Subcutaneous adipose tissue (tissue), 4 donors: ENCODE data around the gene SNX19. TPM values are rescaled to one million over a fixed set of nuclear protein-coding genes. Genes with fewer than 3 reads are reported as not detected.

Source experiments
- CTCF ChIP-seq: fragments of 450-650 bp; IDR thresholded peaks from one replicate; pipeline ENCODE4 v1.5.1; 2016; ENCODE audit warnings: low read depth, mild to moderate bottlenecking, control low read depth, antibody characterized with exemption, moderate library complexity
- total RNA-seq, 4 donors: library from RNA; depleted of rRNA; stranded (reverse); fragments of >200 nt; gene quantifications; one replicate each; pipeline ENCODE4 v1.1.0, GENCODE V29; 2016

The SNX19 gene
- total RNA-seq, 4 donors from 2014 or later, result 86.0 to 170 (median 103) TPM

DNA sequence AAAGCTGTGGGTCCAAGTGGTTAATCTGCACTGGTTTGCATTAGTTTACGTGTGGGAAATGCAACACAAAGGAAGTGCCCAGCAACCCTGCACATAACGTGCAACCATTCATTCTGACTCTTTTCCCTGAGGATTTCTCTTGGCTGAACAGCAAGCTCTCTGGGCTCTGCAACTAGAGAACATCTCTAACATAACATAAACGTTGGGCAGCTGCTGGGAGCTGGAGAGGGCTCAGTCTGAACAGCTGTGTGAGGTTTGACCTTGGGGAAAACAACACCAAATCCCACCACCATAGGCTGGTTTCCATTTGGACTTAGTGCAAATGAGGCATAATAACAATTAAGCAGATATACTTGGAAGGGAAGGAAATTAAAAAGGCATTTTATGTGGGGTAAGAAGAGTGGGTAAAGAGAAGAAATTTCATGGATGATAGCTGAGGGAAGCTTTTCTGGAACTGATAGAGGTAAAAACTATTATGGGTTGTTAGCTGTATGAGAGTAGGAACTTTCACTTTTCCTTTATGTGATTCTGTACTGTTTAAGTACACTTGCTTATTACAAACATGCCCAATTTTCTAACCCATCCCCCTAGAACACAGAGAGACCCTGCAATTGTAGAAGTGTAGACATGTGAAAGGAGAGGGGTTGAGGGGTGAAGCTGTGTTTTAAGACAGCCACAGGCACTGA is 76.2 kb downstream of the SNX19 start:
- TF ChIP-seq CTCF, result no peak

- no peak for TF ChIP-seq CTCF
Observed at GRCh38 chr11:130837194-130837593, 79.1 kb downstream of the SNX19 start.

DNA sequence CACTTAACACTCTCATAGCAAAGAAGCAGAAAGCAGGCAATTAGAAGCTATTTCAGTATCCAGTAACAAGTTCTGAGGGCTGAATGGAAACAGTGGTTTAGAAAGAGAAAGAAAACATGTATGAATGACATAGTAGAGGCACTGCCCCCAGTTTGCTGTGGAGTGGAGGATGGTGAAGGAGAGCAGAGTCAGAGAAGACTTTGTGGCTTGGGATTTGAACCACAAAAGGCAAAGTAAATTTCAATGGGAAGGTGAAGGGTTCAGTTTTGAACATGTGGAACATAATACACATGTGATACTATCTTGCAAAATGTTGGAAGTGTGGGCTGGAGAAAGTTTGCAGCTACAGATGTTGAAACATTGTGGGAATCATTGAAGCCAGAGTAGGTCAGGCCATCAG is 81.4 kb downstream of the SNX19 start:
- no peak for TF ChIP-seq CTCF

GRCh38 chr11:130832566-130833425 is 83.5 kb downstream of the SNX19 start:
- no peak for TF ChIP-seq CTCF

DNA sequence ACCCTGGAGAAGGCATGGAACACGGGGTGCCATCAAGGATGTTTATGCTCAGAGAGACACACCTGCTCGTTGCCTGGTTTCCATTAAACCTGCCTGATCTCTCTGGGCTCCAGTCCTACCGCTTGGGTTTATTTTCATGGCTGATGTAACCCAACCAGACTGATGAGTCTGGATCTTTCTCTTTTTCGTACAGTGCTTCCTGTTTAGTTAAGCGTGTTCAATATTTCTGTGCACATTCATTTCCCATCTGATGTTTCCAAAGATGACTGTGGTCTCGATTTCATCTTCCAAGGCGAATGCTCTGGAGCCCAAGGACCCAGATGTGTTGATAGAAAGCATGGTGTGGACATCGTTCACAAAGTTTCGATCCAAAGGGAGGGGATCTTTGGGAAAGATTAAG is 84.3 kb downstream of the SNX19 start:
- no peak for TF ChIP-seq CTCF

DNA sequence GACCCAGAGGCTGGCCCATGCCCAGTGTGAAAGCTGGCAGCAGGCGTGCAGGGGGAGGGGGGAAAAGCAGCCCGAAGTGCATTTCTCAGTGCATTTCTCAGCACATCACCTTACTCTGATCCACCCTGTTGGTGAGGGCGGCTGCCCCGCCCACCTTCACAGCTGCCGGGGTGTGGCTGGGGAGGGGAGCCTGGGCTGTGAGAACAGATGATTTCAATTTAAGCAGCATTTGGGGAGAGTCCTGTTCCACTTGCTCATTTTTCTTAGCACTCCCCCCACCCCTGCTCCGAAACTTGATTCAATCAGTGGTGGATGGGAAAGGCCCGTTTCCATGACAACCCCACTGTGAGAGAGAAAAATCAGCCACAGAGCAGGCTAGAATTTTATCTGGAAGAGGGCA is 84.8 kb downstream of the SNX19 start:
- TF ChIP-seq CTCF, result no peak

GRCh38 chr11:130830566-130830965 is 85.7 kb downstream of the SNX19 start:
- no peak for TF ChIP-seq CTCF
